Fibroblast of lung (primary cell): ENCODE measurements around the gene ETV6. TPM values are rescaled to one million over a fixed set of nuclear protein-coding genes. Genes with fewer than 3 reads are reported as not detected.
A peak's percentile ranks its signal among the peaks of the same experiment; 100 is the strongest.

Experiments used
- DNase-seq, 2 donors: peaks; one replicate each; pipeline versions ENCODE4 v3.0.0 to v3.0.0-alpha.2; 2010; ENCODE audit warnings: low read depth in 2 of 2
- H2AFZ ChIP-seq: 2 replicates; pipeline ENCODE4 v1.5.1; 2012; ENCODE audit warnings: low read length, control low read depth, inconsistent platforms
- H3K27ac ChIP-seq: 2 replicates; pipeline ENCODE4 v1.5.1; 2011; ENCODE audit warnings: low read length, control low read depth; ENCODE audit not compliant: insufficient read depth
- H3K27me3 ChIP-seq: 2 replicates; pipeline ENCODE4 v1.5.1; 2011; ENCODE audit warnings: mild to moderate bottlenecking, low read length; ENCODE audit not compliant: control insufficient read depth, insufficient read depth
- H3K36me3 ChIP-seq: 2 replicates; pipeline ENCODE4 v1.5.1; 2011; ENCODE audit warnings: low read length; ENCODE audit not compliant: control insufficient read depth, insufficient read depth
- H3K4me1 ChIP-seq: 2 replicates; pipeline ENCODE4 v1.5.1; 2011; ENCODE audit warnings: low read length; ENCODE audit not compliant: control insufficient read depth, insufficient read depth; ENCODE audit errors: extremely low read depth
- H3K4me2 ChIP-seq: 2 replicates; pipeline ENCODE4 v1.5.1; 2011; ENCODE audit warnings: low read length, control low read depth; ENCODE audit not compliant: insufficient read depth; ENCODE audit errors: extremely low read depth
- H3K4me3 ChIP-seq, 4 experiments: fragments of 200-600 bp in 1 of 4; sonication (generic) in 1 of 4; replicated peaks in 1 of 4; 2 replicates each; pipeline ENCODE4 v1.5.1; 2011 to 2016; ENCODE audit warnings: low read length in 4 of 4, low read depth in 3 of 4, mild to moderate bottlenecking in 3 of 4, control low read depth in 2 of 4, inconsistent platforms in 1 of 4, mixed read lengths in 1 of 4; ENCODE audit not compliant: insufficient read depth in 1 of 4; ENCODE audit errors: control extremely low read depth in 1 of 4
- H3K79me2 ChIP-seq: 2 replicates; pipeline ENCODE4 v1.5.1; 2012; ENCODE audit warnings: mild to moderate bottlenecking, low read length, inconsistent platforms; ENCODE audit not compliant: control insufficient read depth, insufficient read depth
- H3K9ac ChIP-seq: 2 replicates; pipeline ENCODE4 v1.5.1; 2011; ENCODE audit warnings: mild to moderate bottlenecking, low read length, control low read depth; ENCODE audit not compliant: insufficient read depth
- H3K9me3 ChIP-seq: 2 replicates; pipeline ENCODE4 v1.5.1; 2012; ENCODE audit warnings: low read depth, low read length; ENCODE audit not compliant: control insufficient read depth, insufficient read depth
- H4K20me1 ChIP-seq: 2 replicates; pipeline ENCODE4 v1.5.1; 2011; ENCODE audit warnings: low read length; ENCODE audit not compliant: control insufficient read depth, insufficient read depth; ENCODE audit errors: extremely low read depth
- EZH2 ChIP-seq: IDR thresholded peaks from 2 replicates; pipeline ENCODE4 v1.5.1; 2012; ENCODE audit warnings: low read length, control low read depth, mild to moderate bottlenecking; ENCODE audit errors: missing control alignments
- polyA plus RNA-seq, 2 donors: library from polyadenylated mRNA; depleted of rRNA in 1 of 2; stranded (reverse) in 1 of 2; unstranded in 1 of 2; fragments of >200 nt; gene quantifications; 2 replicates each; pipeline ENCODE4 v1.2.1, GENCODE V29; 2011 to 2012; ENCODE audit warnings: missing spikeins in 1 of 2
- total RNA-seq: library from RNA; depleted of rRNA; stranded (reverse); fragments of >200 nt; gene quantifications from 2 replicates; pipeline ENCODE4 v1.2.1, GENCODE V29; 2014
- TF ChIP-seq, protein P1 (sequence below), 2 donors: IDR thresholded peaks in 1 of 2; conservative IDR thresholded peaks in 1 of 2; 1 replicate in 1 of 2; 2 replicates in 1 of 2; pipeline ENCODE4 v1.5.1; 2011 to 2012; ENCODE audit warnings: low read length in 2 of 2, control low read depth in 1 of 2, inconsistent platforms in 1 of 2, low read depth in 1 of 2, mild to moderate bottlenecking in 1 of 2

ETV6 gene
- total and polyA plus RNA-seq, 2 donors (not counting 1 experiment from before 2014, with no cell fraction given): 4.3 to 8.9 TPM

GRCh38 chr12:11633968-11634367 lies 15.5 kb upstream of the ETV6 start:
- Histone ChIP-seq H3K9ac (no peak overlapping the region), H3K79me2 (no peaks in the 10 kb centered on the region), H3K36me3 (no peaks in the 10 kb centered on the region), H3K4me3 (no peak overlapping the region), H3K27me3 (no peaks in the 10 kb centered on the region), H4K20me1 (no peaks in the 10 kb centered on the region), H3K9me3 (no peaks in the 10 kb centered on the region), H3K4me1 (no peaks in the 10 kb centered on the region), H3K4me2 (no peak overlapping the region), H3K27ac (no peak overlapping the region), H2AFZ (no peak overlapping the region)
- peak in 1 of 2 donors; percentile 93 for DNase-seq
- TF ChIP-seq EZH2: no peak
- TF ChIP-seq, protein P1, sequence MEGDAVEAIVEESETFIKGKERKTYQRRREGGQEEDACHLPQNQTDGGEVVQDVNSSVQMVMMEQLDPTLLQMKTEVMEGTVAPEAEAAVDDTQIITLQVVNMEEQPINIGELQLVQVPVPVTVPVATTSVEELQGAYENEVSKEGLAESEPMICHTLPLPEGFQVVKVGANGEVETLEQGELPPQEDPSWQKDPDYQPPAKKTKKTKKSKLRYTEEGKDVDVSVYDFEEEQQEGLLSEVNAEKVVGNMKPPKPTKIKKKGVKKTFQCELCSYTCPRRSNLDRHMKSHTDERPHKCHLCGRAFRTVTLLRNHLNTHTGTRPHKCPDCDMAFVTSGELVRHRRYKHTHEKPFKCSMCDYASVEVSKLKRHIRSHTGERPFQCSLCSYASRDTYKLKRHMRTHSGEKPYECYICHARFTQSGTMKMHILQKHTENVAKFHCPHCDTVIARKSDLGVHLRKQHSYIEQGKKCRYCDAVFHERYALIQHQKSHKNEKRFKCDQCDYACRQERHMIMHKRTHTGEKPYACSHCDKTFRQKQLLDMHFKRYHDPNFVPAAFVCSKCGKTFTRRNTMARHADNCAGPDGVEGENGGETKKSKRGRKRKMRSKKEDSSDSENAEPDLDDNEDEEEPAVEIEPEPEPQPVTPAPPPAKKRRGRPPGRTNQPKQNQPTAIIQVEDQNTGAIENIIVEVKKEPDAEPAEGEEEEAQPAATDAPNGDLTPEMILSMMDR (conservative IDR thresholded peaks at IDR 0.05 in 1 of 2, IDR thresholded peaks at IDR 0.05 in 1 of 2; ENCODE audit: low read depth in 1 of 2, low read length in 2 of 2): no peak

GRCh38 chr12:11635341-11635740 lies 14.1 kb upstream of the ETV6 start:
- Histone ChIP-seq H3K4me3 (no peak overlapping the region), H3K79me2 (no peaks in the 10 kb centered on the region), H4K20me1 (no peaks in the 10 kb centered on the region), H3K27me3 (no peaks in the 10 kb centered on the region), H3K9me3 (no peaks in the 10 kb centered on the region), H3K4me1 (no peaks in the 10 kb centered on the region), H3K4me2 (no peak overlapping the region), H2AFZ (no peak overlapping the region), H3K9ac (no peak overlapping the region), H3K36me3 (no peaks in the 10 kb centered on the region), H3K27ac (no peak overlapping the region)
- peak in 1 of 2 donors; percentile 43 for DNase-seq
- TF ChIP-seq, protein P1 (conservative IDR thresholded peaks at IDR 0.05 in 1 of 2, IDR thresholded peaks at IDR 0.05 in 1 of 2; ENCODE audit: low read depth in 1 of 2, low read length in 2 of 2): no peak
- TF ChIP-seq EZH2: no peak

DNA sequence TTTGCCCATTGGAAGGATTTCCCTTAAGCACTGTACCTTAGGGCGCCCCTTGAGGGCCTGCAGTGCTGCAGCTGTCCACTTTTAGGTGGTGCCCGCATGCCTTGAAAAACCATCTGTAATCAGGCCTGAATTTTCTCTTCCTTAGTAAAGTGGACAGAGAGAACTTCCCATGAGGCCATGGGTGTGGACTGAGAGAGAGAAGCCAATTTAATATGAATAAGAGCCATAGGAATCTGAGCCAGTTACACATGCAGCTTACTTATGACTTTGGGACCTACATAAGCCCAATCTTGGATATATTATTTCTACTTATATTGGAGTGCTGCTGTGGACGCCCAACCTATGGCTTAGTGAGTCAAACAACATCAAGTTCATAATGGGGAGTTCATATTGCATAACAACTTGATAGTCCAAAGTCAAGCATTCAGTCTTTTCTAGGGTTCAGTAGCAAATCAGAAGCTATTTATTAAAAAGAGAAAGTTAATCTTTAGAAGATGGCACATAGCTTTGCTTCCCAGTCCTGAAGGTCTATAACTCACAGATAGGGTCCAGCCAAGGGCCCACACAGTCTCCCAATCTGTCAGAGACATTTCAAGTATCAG lies 11.1 kb upstream of the ETV6 start:
- no peak overlapping the region for H3K4me2 ChIP-seq
- H3K4me3 ChIP-seq: no peak overlapping the region
- H3K27ac ChIP-seq: no peak overlapping the region
- H3K4me1 ChIP-seq: no peaks in the 10 kb centered on the region
- DNase-seq: peak in 1 of 2 donors; percentile 24
- H3K9ac ChIP-seq: no peak overlapping the region
- H4K20me1 ChIP-seq: no peaks in the 10 kb centered on the region
- H3K79me2 ChIP-seq: no peaks in the 10 kb centered on the region
- no peaks in the 10 kb centered on the region for H3K27me3 ChIP-seq
- no peak overlapping the region for H2AFZ ChIP-seq
- no peak for TF ChIP-seq EZH2
- TF ChIP-seq, protein P1 (conservative IDR thresholded peaks at IDR 0.05 in 1 of 2, IDR thresholded peaks at IDR 0.05 in 1 of 2; ENCODE audit: low read depth in 1 of 2, low read length in 2 of 2): no peak
- no peaks in the 10 kb centered on the region for H3K9me3 ChIP-seq
- H3K36me3 ChIP-seq: no peaks in the 10 kb centered on the region
